Thymus (tissue), 11 donors: ENCODE results near the gene GLI3. TPM values are rescaled to one million over a fixed set of nuclear protein-coding genes. Genes with fewer than 3 reads are reported as not detected.

Experiments used
- DNase-seq, 9 donors: peaks; one replicate each; pipeline ENCODE4 v3.0.0-alpha.2; 2013; ENCODE audit warnings: low spot score in 9 of 9, low read depth in 6 of 9, missing footprints in 1 of 9
- H3K27ac ChIP-seq, 2 donors: one replicate each; pipeline ENCODE4 v1.5.1; 2013; ENCODE audit warnings: control low read depth in 1 of 2, low read depth in 1 of 2, low read length in 1 of 2, mild to moderate bottlenecking in 1 of 2, moderate library complexity in 1 of 2
- H3K27me3 ChIP-seq, 2 donors: one replicate each; pipeline ENCODE4 v1.5.1; 2013; ENCODE audit warnings: low read length in 1 of 2; ENCODE audit not compliant: control insufficient read depth in 2 of 2, insufficient read depth in 1 of 2
- H3K36me3 ChIP-seq, 2 donors: one replicate each; pipeline ENCODE4 v1.5.1; 2013; ENCODE audit warnings: low read length in 1 of 2, mild to moderate bottlenecking in 1 of 2, moderate library complexity in 1 of 2; ENCODE audit not compliant: control insufficient read depth in 2 of 2, insufficient read depth in 2 of 2
- H3K4me1 ChIP-seq, 2 donors: one replicate each; pipeline ENCODE4 v1.5.1; 2013; ENCODE audit warnings: low read length in 2 of 2; ENCODE audit not compliant: control insufficient read depth in 2 of 2, insufficient read depth in 2 of 2
- H3K4me3 ChIP-seq, 2 donors: one replicate each; pipeline ENCODE4 v1.5.1; 2013; ENCODE audit warnings: low read length in 2 of 2, control low read depth in 1 of 2, mild to moderate bottlenecking in 1 of 2
- H3K9me3 ChIP-seq, 2 donors: one replicate each; pipeline ENCODE4 v1.5.1; 2013; ENCODE audit warnings: low read length in 1 of 2, mild to moderate bottlenecking in 1 of 2; ENCODE audit not compliant: control insufficient read depth in 2 of 2, insufficient read depth in 1 of 2
- WGBS: extraction: QIAGEN DNeasy Blood & Tissue Kit; methylation state at CpG from one replicate; pipeline ENCODE4 v1.1.7; 2013; 5-methylcytosine and 5-hydroxymethylcytosine counted together
- polyA plus RNA-seq: library from polyadenylated mRNA; stranded (reverse); fragments of 200-250 nt; gene quantifications from one replicate; pipeline ENCODE4 v1.2.3, GENCODE V29; 2013
- total RNA-seq: library from RNA; stranded (reverse); fragments of 120-200 nt; gene quantifications from one replicate; pipeline ENCODE4 v1.2.4, GENCODE V29; 2013
- donor health status: healthy.

Gene GLI3
- total and polyA plus RNA-seq, 2 donors = 3.1 to 3.2 TPM

GRCh38 chr7:42057331-42057730 is 179.7 kb downstream of the GLI3 start:
- Histone ChIP-seq H3K9me3 (no peaks in the 10 kb centered on the region), H3K4me1 (no peaks in the 10 kb centered on the region), H3K36me3 (no peaks in the 10 kb centered on the region), H3K4me3 (no peak overlapping the region), H3K27ac (no peak overlapping the region), H3K27me3 (no peaks in the 10 kb centered on the region)
- DNase-seq = no peak
- WGBS = 95% methylated on average over 2 of the region's 2 CpGs

GRCh38 chr7:42055171-42055570 is 181.8 kb downstream of the GLI3 start:
- Histone ChIP-seq H3K27ac (no peak overlapping the region), H3K27me3 (no peaks in the 10 kb centered on the region), H3K4me1 (no peaks in the 10 kb centered on the region), H3K36me3 (no peaks in the 10 kb centered on the region), H3K4me3 (no peak overlapping the region), H3K9me3 (no peaks in the 10 kb centered on the region)
- WGBS = 90% methylated on average over 5 of the region's 5 CpGs
- no peak for DNase-seq

DNA sequence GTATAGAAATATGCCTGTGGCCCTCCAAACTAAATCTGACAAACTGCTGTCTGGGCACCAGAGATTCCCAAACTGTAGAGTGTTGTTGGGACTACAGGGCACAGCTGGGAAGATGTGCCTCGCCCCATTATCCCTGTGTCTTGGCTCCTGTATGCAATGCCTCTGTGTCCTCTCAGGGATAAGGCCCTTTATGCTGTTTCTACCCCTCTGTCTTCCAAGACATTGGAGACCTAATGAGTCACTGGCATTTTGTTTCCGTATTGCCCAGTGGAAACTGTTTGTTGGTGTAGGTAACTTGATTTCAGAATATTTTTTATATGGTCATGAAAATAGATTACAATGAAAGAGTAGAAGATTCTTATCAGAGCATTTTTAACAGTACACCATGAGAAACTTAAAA is 183.2 kb downstream of the GLI3 start:
- Histone ChIP-seq H3K4me1 (no peaks in the 10 kb centered on the region), H3K4me3 (no peak overlapping the region), H3K9me3 (no peaks in the 10 kb centered on the region), H3K27me3 (no peaks in the 10 kb centered on the region), H3K27ac (no peak overlapping the region), H3K36me3 (no peaks in the 10 kb centered on the region)
- 92% methylated on average over 2 of the region's 2 CpGs for WGBS
- no peak for DNase-seq

DNA sequence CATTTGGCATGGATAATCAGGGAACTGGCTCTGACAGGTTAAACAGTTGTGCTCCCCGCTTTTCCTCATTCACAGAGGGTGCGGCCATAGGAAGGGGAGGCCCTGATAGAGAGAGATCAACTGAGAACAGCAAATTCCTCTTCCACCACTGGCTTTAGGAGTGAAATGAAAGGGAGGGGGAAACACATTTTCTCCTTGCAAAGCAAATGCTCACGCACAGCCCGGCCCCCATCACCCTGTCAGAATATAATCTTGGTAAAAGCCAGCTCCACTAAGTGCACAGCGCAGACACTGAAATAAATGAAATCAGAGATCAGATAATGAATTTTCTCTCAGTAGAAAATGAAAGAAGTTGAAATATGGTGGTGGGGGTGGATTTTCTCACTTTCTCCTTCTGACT is 187.2 kb downstream of the GLI3 start:
- no peak for DNase-seq
- H3K4me3 ChIP-seq = no peak overlapping the region
- H3K27ac ChIP-seq = no peak overlapping the region
- no peaks in the 10 kb centered on the region for H3K9me3 ChIP-seq
- 97% methylated on average over 5 of the region's 5 CpGs for WGBS
- no peaks in the 10 kb centered on the region for H3K27me3 ChIP-seq
- H3K4me1 ChIP-seq = no peaks in the 10 kb centered on the region
- H3K36me3 ChIP-seq = no peaks in the 10 kb centered on the region

DNA sequence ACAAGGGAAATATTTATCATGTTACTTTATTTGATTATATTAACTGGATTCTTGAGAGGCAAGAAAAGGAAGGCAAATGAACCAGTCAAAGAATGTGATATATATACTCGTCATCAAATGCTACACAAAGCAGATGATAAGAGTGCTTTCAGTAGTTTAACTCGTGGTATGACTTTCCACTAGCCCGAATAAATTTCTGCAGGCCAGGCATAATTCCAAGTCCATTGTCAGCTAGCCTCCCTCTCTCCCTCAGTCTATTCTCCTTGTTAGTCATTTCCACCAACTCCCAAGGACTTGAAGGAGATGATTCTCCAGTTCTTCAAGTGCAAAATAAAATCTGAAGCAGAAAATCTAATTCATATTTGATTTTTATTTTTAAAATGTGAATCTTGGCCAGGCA is 190.5 kb downstream of the GLI3 start:
- H3K9me3 ChIP-seq = no peaks in the 10 kb centered on the region
- H3K27ac ChIP-seq = no peak overlapping the region
- no peaks in the 10 kb centered on the region for H3K27me3 ChIP-seq
- no peaks in the 10 kb centered on the region for H3K36me3 ChIP-seq
- DNase-seq = no peak
- WGBS = 93% methylated on average over 3 of the region's 3 CpGs
- no peak overlapping the region for H3K4me3 ChIP-seq
- no peaks in the 10 kb centered on the region for H3K4me1 ChIP-seq

- 93% methylated on average over 4 of the region's 4 CpGs for WGBS
Measured at GRCh38 chr7:42045961-42046360, 191.0 kb downstream of the GLI3 start.

GRCh38 chr7:42039921-42040320 is 197.1 kb downstream of the GLI3 start:
- Histone ChIP-seq H3K36me3 (no peaks in the 10 kb centered on the region), H3K27me3 (no peaks in the 10 kb centered on the region), H3K9me3 (no peaks in the 10 kb centered on the region), H3K27ac (no peak overlapping the region), H3K4me1 (no peaks in the 10 kb centered on the region), H3K4me3 (no peak overlapping the region)
- 93% methylated on average over 8 of the region's 8 CpGs for WGBS
- no peak for DNase-seq

More at GRCh38 chr7:42045961-42046360, 191.0 kb downstream of the GLI3 start:
- no peak for DNase-seq
- no peaks in the 10 kb centered on the region for H3K27me3 ChIP-seq
- H3K4me3 ChIP-seq = no peak overlapping the region
- no peaks in the 10 kb centered on the region for H3K36me3 ChIP-seq
- no peak overlapping the region for H3K27ac ChIP-seq
- no peaks in the 10 kb centered on the region for H3K4me1 ChIP-seq
- H3K9me3 ChIP-seq = no peaks in the 10 kb centered on the region

GRCh38 chr7:42035210-42035609 is 201.8 kb downstream of the GLI3 start:
- WGBS = 88% methylated on average over 3 of the region's 3 CpGs
- Histone ChIP-seq H3K9me3 (no peaks in the 10 kb centered on the region), H3K4me1 (no peaks in the 10 kb centered on the region), H3K4me3 (no peak overlapping the region), H3K27ac (no peak overlapping the region), H3K27me3 (no peaks in the 10 kb centered on the region), H3K36me3 (no peaks in the 10 kb centered on the region)
- DNase-seq = no peak

DNA sequence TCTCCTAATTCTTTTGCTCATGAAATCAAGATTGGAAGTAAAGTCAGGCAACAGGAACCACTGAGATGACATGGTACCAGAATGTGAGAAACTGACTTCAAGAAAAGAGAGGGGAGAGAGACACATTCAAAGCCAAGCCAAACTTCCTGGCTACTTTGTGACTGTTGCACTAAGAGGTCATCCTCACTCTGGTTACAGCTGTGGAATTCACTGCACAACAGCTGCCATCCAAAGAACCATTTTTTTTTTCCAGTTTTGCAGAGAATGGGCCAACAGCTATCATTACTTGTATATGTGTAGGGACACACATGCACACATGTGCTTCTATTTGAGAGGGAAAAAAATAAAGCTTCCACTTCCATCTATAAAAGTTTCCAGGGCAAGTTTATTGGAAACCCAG is 203.5 kb downstream of the GLI3 start:
- H3K9me3 ChIP-seq = no peaks in the 10 kb centered on the region
- H3K4me1 ChIP-seq = no peaks in the 10 kb centered on the region
- H3K27me3 ChIP-seq = no peaks in the 10 kb centered on the region
- no peaks in the 10 kb centered on the region for H3K36me3 ChIP-seq
- no peak overlapping the region for H3K4me3 ChIP-seq
- DNase-seq = no peak
- no peak overlapping the region for H3K27ac ChIP-seq

- Histone ChIP-seq H3K36me3 (no peaks in the 10 kb centered on the region), H3K27me3 (no peaks in the 10 kb centered on the region), H3K27ac (no peak overlapping the region), H3K4me1 (no peaks in the 10 kb centered on the region), H3K4me3 (no peak overlapping the region), H3K9me3 (no peaks in the 10 kb centered on the region)
- 75% methylated on average over 6 of the region's 6 CpGs for WGBS
- no peak for DNase-seq
Measured at GRCh38 chr7:42029405-42029804, 207.6 kb downstream of the GLI3 start.
